CD4-positive, alpha-beta T cell treated with Interleukin-12 subunit alpha and Interleukin-12 subunit beta, for 1 hour (primary cell): ENCODE measurements around the gene PDGFRB.

Experiments
- DNase-seq: peaks from one replicate; pipeline ENCODE4 v3.0.0-alpha.2; 2020

The PDGFRB gene

DNA sequence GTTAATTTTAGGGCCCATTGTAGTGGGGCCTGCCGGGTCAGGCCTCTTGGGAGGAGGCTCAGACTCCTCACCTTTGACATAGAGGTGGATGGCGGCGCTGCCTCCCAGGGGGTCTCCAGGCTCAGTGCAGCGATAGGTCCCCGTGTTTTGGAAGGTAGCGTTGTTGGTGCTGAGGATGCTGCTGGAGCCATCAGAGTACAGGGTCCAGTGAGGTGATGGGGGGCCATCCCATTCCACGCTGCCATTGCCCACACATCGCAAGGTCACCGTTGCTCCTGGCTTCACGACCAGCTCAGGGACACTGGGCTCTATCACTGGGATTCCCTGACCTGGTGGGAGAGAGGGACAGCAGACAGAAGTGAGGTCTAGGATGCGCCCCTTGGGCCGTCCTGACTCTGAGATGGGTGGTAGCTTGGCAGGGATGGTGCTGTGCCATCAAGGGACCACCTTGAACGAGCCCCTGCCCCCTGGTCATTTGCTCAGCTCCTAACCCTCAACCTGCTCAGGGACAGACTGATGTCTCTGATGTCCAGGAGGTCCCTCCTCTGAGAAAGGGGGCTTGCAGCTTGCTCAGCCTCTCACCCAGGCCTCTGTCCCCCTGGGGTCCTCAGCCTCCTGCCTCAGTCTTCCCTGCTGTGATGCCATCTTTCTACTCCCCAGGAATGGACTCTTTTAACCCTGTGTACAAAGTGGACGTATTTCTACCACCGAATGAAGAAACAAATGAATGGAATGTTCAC lies 74.8 kb downstream of the PDGFRB start:
- no peak for DNase-seq

DNA sequence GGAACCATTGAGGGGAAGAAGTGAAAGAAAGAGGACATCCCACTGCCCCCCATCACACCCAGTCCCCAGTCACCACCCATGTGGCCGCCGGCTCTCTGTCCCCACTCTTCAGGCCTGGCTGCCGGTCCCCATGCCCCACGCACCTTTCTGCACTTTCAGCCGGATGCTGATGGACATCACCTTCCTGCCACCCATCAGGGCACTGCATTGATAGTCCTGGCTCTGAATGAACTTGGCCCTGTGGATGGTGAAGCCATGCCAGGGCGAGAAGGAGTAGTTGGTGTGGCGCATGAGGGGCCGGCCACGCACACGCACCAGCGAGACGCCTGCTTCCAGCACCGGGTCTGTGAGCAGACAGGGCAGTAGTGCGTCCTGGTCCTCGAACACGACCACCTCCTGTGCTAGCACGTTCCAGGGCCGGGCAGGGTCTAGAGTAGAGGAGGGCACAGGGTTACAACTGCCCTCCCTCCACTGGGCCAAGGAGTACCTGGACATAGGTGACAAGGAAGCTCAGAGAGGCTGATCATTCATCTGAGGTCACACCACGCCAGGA lies 75.7 kb downstream of the PDGFRB start:
- DNase-seq, result no peak

DNA sequence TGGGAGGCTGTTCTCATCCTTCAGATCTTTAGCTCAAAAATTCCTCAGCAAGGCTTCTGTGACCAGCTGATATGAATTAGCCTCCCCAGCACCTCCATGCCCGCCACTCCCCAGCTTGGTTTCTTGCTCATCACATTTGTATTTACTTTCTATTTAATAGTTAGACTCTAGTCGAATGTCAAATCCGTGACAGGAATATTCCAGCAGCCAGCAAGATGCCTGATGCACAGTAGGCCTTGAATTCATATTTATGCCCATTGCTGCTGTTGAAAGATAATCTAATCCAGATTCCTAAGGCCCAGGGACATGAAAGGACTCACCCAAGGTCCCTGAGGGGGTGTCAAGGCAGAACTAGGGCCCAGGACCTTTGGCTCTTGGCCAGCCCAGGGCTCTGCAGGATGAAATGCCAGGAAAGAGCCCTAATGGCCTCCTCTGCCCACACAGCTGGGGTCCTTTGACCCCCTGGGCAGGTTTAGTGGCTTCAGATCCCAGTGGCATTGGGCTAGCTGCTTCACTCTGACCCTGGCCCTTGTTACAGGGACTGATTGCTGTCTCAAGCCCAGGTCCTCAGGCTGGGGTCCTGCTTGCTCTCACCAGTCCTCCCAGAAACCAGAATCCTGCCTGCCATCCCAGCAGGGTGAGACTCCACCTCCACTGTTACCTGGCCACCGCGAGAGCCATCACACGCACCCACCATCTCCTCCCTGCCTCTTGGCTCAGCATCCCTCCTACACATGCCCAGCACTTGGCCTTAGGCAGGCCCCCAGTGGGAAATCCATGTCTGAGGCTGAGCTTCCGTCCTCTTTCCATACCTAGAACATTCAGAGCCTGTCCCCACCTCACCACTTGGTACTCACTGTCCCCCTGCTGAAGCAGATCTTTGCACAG lies 76.6 kb downstream of the PDGFRB start:
- DNase-seq, result no peak

DNA sequence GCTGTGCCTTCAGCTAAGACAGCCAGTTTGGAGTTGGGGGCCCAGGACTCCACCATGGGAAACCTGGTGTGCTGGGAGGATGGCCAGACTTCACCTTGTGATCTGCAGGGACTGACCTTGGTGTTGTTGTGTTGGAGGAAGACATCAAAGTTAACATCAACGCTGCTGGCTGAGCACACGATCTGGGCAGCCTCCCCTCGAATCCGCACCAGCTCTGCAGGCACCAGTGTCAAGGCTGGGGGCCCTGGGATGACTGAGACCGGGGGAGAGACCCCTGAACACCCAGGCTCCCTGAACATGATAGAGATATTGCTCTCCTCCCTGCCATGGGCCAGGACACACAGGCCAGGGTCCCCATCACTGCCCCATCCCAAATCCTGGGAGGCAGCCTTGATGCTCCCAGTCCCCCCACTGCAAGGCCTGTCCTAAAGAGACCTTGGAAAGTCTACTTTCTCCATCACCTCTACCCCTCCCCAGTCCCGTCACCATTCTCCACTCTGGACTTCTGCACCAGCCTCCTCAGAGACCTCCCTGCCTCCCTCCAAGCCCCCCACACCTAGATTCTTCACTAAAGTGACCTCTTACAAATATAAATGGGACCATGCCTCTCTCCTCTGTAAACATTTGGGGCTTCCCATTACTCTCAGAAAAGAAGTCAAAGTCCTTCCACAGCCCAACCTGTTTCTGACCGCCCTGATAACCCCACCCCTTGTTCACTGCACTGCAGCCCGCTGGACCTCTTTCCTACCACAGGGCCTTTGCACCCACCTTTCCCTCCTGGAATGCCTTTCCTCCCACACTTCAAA lies 77.4 kb downstream of the PDGFRB start:
- no peak for DNase-seq

DNA sequence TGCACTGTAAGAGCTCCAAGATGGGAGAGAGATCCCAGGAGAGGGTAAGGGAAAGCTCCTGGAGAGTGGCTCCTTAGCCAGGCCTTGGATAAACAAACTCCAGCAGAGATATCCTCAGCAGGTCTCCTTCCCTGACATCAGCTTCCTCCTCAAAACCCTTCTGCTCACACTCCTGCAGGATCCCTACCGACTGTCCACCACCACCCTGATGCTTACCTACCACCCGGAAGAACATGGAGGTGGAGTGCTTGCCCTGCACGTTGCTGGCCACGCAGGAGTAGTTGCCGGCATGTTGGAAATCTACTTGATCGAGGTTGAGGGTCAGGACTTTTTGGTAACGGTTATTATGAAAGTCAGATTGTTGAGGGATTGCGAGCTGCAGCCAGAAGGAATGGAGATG lies 78.6 kb downstream of the PDGFRB start:
- no peak for DNase-seq

DNA sequence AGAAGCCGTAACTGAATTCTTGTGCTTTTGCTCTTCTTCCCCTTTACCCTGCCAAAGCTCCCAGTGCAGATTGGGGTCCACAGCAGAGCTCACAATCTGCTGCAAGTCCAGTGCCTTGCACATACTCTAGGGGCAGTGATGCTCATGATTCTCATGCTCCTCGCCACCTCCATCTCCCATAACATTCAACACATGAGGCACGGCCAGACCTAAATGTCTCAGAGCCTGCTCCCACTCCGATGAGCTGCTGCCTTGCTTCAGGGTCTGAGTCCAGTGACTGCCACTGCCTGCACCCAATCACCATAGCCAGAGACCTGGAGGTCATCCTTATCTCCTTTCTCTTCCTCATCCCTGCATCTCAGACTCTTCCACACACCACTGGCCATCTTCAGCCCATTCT lies 79.8 kb downstream of the PDGFRB start:
- no peak for DNase-seq

DNA sequence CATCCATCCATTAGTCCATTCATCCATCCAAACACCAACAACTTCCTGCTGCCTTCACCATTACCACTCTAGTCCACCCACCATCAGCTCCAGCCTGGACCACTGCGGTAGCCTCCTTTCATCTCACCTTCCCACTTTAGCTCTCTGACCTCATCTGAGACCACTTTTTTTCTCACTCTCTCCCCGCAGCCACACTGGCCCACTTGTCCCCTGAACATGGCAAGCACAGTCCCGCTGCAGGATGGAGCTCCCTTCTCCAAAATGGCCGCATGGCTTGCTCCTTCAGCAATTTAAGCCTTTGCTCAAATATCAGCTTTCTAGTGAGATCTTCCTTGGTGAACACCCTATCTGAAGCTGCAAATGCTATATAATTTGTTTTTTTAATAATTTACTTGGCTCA lies 80.4 kb downstream of the PDGFRB start:
- no peak for DNase-seq

DNA sequence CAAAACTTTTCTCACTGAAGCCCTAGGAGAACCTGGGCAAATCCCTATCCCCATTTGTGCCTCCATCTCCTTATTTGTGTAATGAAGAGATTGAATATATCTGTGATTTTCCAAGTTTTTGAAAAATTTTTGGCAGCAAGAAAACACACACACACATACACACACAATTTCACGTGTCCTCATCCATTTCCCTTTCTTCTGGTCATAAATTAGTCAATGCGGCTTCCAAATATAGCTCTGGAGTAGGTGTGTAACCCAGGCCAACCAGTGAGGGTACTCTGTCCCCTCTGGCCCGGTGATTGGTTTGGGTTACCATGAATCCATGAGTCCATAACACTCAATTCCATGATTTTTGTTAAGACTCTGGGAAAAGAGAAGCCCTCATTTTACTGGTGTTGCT lies 82.0 kb downstream of the PDGFRB start:
- DNase-seq, result no peak

DNA sequence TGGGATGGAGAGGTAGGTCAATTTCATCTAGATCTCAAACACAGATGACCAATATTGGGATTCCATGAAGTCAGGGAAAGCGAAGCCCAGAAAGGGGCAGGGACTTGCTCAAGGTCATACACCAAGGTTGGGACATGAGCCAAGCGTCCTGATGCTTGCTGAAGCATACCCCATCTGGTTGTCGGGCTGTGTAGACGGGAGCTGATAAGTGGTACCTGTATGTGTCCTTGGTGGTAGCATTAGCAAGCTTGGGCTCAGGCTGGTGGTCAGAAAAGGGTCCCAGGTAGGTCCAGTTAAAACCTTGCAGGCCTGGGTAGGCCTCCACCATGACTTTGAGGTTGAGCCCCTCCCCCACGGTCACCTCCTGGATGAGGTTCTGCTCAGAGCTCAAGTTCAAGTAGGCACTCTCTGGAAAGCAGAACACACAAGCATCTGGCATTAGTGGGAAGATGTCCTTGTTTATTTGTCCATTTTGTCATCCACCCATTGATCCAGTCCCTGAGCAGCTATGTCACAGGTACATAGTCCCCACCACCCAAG lies 82.5 kb downstream of the PDGFRB start:
- no peak for DNase-seq

DNA sequence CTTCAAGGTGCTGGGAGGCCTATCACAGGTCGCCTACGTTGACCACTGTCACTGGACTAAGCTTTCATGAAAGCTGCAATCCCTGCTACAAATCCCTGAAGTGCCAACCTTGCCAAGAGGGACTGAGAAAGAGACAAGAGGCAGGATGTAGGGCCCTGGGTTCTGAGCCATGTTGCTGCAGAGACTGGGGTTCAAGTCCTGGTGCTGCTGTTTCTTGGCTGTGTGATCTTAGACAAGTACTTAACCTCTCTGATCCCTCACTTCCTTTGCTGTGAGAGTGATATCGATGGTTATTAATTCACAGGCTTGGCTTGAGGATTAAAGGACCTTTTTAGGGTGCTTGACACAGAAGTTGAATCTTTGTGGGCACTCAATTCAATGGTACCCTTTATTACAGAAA lies 84.8 kb downstream of the PDGFRB start:
- no peak for DNase-seq

DNA sequence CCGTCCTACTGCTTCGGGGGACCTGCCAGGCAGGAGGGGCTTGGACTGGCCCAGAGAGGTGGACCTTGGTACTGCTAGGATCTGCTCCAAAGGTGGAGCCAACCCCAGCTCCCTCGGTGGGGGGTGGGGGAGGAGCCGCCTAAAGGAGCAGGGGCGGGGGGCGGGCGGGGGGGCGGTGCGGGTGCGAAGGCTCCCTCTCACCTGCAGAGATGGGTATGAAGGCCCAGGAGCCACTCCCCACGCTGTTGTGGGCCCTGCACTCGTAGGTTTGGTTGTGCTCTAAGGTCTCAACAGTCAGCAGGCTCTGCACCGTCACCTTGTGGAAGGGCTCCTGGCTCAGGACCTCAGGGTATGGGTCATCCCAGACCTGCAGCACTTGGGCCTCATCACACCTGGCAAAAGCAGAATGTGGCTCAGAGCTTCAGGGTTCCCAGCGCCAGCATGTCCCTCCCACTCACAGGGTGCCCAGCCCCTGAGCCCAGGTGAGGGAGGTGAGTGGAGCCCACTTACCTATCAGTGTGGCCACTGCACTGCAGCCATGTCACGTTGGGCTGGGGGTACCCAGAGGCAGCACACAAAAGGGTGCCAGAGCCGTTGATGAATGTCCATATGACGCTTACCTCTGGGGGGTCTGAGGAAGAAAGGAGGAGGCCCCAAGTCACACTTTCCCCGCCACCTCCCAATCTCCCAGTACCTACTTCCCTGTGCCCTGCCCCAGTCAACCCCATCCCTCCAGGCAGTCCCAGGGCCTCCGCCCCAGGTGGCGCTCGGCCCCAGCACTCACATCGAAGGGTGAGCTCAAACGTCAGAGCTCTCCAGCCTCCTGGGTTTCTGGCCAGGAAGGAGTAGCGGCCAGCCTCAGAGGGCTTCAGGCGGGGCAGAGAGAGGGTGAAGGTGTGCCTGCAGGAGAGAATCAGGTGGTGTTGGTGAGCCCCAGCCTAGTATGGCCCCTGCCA lies 85.7 kb downstream of the PDGFRB start:
- no peak for DNase-seq

DNA sequence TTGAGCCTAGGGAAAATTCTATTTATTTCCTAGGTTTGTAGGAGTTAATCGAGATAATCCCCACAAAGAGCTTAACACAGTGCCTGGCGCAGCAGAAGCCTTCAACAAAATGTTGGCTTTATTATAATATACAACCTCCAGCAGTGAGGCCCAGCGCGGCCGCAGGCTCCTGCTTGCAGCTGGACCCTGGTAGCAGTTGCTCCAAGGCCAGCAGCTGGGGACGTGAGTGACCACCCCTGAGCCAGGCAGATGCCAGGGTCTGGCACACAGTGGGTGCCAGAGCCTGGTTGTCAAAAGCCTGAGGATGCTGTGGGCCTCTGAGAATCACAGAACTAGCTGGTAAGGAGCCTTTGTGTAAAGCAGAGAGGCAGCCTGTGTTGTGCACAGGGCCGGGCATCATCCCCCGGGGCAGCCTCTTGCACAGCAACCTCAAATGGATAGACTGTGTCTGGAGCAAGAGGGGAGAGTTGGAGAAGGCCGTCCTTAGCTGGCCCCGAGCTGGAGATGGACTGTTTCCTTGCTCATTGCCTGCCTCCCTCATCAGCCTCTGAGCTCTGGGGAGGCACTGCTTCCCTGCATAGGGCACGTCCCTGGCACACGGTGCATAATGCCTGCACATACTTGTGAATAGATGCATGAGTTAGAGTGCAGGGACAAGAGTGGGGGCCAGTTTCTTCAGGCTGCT lies 86.5 kb downstream of the PDGFRB start:
- no peak for DNase-seq

DNA sequence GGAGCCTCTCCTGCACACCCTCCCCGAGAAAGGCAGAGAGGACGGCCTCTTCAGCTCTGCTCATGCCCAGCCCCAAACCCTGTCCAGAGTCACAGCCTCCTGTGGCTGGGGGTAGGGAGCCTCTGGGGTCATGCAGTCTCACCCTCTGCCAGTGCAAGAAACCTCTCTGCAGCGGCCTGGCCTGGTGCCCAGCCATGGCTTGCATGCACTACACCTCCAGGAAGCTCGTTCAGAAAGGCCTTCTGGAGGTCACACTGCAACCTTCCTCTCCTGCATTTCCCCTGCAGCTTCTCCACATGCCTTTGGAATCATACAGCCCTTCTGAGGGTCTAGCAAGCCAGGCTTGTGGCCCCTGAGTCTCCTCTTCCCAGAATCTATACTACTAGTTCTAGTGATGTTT lies 87.2 kb downstream of the PDGFRB start:
- DNase-seq, result no peak

DNA sequence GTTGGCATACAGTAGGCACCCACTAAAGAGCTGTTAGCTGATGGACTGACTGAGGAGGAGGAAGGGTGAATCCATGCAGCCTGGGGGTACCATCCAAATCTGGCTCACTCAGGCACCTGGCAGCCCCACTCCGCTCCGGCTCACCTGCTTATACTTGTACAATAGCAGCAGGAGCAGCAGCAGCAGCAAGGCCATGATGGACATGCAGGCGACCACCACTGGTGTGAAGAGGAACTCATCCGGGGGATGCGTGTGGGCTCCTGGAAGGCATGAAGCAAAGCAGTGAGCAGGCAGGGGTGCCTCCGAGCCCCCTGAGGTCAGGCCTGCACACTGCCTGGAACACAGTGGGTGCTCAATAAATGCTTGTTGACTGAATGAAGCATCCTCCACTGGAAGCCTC lies 87.6 kb downstream of the PDGFRB start:
- DNase-seq, result no peak

DNA sequence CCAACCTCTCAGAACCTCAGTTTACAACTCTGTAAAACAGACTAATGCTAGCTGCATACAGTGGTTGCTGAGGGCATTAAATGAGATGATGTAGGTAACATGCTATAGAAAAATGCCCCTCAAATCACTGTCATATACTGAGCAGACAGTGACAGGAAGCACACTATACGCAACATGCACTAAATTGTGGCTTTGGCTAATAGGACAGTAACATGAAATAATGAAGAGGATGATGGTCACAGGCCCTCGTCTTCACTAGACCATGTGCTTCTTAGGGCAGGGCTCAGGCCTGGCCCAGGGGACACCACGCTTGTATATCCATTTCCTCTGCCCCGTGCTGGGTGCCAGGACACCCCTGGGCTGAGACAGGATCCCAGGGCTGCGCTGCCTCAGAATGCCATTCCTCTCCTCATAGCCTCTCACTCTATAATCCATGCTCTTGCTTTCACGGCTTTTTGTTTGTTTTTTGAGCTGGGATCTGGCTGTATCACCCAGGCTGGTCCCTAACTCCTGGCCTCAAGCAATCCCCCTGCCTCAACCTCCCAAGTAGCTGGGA lies 88.2 kb downstream of the PDGFRB start:
- DNase-seq, result no peak

DNA sequence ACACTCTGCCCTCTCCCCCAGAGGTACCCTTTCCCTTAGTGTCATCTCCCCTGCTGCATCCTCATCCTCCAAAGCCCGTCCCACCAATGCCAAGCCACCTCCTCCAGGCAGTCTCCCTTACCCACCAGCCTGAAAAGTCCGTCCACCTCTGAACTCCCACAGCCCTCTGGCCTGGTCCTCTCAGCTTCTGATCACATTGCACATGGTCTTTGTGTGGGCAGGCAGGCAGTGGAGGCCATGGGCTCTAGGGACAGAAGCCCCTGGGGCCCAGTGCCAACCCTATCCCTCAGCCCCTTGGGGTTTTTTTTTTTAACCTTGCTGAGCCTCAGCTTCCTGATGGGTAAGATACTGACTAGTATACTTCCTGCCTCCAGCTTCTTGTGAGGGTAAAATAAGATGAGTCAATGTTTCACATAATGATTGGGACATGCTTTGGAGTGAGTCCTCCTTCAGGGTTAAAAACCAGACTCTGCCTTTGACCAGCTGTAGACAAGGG lies 88.7 kb downstream of the PDGFRB start:
- DNase-seq, result no peak

DNA sequence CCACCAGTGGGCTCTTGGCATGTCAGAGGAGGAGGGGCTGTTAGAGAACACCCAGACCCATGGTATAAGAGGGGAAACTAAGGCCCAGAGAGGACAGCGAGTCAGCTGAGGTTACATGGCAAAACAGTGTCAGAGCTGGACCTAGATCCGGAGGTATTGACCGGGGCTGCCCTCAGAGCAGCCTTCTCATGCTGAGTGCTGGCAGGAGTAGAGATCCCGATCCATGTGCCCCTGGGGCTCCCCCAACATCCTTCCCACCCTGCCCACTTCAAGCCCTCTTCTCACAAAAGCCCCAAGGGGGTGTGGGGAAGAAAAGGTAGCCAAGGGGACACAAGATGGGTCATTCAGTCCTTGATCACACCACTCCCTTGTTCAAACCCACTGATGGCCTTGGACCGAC lies 89.2 kb downstream of the PDGFRB start:
- DNase-seq, result no peak

DNA sequence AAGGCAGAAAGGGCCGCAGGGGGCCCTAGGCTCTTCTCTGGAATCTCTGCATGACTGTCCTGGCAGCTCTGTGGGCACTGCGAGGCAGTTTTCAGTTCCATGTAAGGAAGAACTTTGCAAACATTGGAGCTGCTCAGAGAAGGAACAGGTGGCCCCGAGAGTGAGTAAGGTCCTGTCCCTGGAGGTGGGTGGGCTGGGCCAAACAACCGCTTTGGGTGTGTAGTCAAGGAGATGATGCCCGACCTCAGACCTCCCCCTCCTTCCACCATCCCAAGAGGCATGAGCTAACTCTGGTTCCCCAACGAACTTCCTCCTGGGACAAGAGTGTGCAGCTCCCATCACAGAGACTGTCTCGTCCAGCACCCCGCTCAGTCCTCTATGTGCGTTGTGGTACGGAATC lies 89.8 kb downstream of the PDGFRB start:
- DNase-seq, result no peak

DNA sequence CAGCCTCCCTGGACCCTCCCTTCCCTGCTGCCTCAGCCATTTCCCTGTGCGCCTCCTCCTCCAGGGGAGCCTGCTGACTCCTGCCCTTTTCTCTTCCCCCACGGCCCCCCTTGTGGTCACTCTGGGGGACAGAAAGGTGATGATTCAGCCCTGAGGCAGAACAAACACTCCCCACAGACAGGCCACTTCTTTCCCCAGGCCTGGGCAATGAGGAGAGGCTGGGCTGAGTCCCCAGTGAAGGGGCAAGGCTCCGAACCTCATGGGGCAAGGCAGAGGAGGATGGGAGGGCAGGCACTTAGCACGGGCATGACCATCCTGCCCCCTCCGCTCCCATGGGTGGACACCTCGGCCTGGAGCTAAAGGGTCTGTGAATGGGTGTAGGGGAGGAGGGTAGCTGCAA lies 90.3 kb downstream of the PDGFRB start:
- DNase-seq, result no peak

DNA sequence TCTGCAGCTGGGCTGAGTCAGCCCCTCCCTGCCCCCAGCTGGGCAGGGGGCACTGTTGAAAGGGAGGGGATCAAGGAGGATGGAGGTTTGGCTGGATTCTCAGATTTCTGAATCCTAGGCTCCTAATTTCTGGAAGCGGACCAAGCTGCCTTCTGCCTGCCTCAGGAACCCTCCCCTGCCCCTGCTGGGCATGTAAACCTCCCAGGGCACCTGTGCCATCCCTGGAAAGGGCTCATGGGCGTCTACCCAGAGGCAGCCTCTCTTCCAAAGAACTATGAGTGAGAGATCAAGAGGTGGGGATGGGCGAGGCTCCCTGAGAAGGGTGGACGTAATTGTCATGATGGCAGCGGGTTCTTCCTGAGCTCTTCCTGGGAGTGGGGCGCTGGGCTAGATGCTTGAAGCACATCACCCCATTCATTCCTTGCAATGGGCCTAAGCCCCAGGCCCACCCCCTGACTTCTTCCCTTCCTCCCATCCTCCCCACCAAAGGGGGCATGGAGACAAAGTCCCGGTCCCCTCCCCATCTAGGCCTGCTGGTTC lies 90.9 kb downstream of the PDGFRB start:
- DNase-seq, result no peak
